ENCODE measurements around the gene GTPBP4. TPM values are rescaled to one million over a fixed set of nuclear protein-coding genes. Genes with fewer than 3 reads are reported as not detected.

Gene GTPBP4
- total RNA-seq, 1 donor from 2014 or later, result 106 TPM

DNA sequence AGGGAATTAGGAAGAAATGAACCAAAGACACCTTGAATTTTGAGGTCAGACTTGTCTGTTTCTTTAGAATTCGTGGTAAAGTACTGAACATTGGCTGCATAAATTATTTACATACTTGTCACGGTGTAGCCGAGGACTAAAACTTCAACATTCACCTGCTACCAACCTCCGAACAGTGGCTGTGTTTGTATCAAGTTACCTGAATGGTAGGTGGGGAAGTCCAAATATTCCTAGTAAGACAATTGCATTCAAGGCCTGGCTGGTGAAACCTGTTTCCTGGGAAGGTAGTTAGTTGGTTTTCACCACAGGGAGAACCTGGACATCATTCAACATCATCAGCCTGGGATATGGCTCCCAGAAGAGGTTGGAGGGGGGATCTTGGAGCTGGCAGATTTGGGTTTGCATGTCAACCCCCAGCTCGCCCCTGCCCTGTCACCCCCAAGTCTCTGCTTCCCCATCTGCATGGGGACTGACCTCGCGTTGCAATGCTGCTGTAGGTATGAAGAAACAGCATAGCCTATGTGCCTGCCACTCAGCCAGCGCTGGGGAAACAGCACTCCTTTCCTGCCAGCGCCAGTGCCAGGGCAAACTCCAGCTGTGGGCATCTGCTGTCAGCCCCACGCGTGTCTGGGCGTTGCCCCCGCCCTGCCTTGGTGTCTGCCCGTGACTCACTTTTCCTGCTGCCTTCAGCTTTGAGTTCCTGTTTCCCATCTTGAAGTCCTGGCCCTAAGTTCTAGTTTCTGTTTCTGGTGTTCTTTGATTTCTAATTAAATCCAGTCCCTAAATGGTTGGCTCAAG is 44.0 kb upstream of the GTPBP4 start:
- no peak overlapping the region for H3K4me3 Mint-ChIP-seq (ENCODE audit: unreplicated experiment)
- H3K4me2 ChIP-seq (ENCODE audit: low read length), result no peak overlapping the region
- no peak for FAIRE-seq

GRCh38 chr10:945778-946177 is 42.5 kb upstream of the GTPBP4 start:
- Histone ChIP-seq H3K36me3 (ENCODE audit: insufficient read depth, low read length) (no peaks in the 10 kb centered on the region), H4K20me1 (ENCODE audit: insufficient read depth, low read length) (no peaks in the 10 kb centered on the region), H3K9ac (ENCODE audit: low read length) (no peak overlapping the region), H3K9me3 (ENCODE audit: insufficient read depth, low read depth, low read length) (no peaks in the 10 kb centered on the region), H3K27ac (ENCODE audit: low read depth, low read length) (no peak overlapping the region), H3K4me1 (ENCODE audit: insufficient read depth, low read length) (no peaks in the 10 kb centered on the region), H3K27me3 (ENCODE audit: insufficient read depth, low read length) (no peaks in the 10 kb centered on the region), H3K4me3 (ENCODE audit: insufficient read depth, low read depth, low read length) (no peak overlapping the region), H3K4me2 (ENCODE audit: low read length) (no peak overlapping the region), H2AFZ (ENCODE audit: low read depth, low read length) (no peak overlapping the region), H3K79me2 (ENCODE audit: insufficient read depth, low read length) (no peaks in the 10 kb centered on the region)
- Mint-ChIP-seq H3K4me1 (ENCODE audit: low read depth, unreplicated experiment) (peaks cover 3% of the 10 kb centered on the region), H3K4me3 (ENCODE audit: unreplicated experiment) (no peak overlapping the region), H3K27me3 (ENCODE audit: low read depth, unreplicated experiment) (peaks cover 13% of the 10 kb centered on the region), H3K9me3 (ENCODE audit: unreplicated experiment) (peaks cover 3% of the 10 kb centered on the region), H3K36me3 (ENCODE audit: low read depth, unreplicated experiment) (no peaks in the 10 kb centered on the region), H3K27ac (ENCODE audit: unreplicated experiment) (no peak overlapping the region)
- FAIRE-seq (no peak), DNase-seq (ENCODE audit: low read depth) (no peak)
- no peak for TF ChIP-seq CTCF (IDR thresholded peaks at IDR 0.05; ENCODE audit: insufficient read depth, low read depth, low read length)
- TF ChIP-seq EZH2 (IDR thresholded peaks at IDR 0.05; ENCODE audit: insufficient read depth, low read length), result no peak

More for the DNA sequence above, 44.0 kb upstream of the GTPBP4 start:
- peak overlapping the region; percentile 5 for H2AFZ ChIP-seq (ENCODE audit: low read depth, low read length)
- H3K36me3 ChIP-seq (ENCODE audit: insufficient read depth, low read length), result no peaks in the 10 kb centered on the region
- H3K79me2 ChIP-seq (ENCODE audit: insufficient read depth, low read length), result no peaks in the 10 kb centered on the region
- no peaks in the 10 kb centered on the region for H3K9me3 ChIP-seq (ENCODE audit: insufficient read depth, low read depth, low read length)
- no peak overlapping the region for H3K27ac ChIP-seq (ENCODE audit: low read depth, low read length)
- H3K9ac ChIP-seq (ENCODE audit: low read length), result no peak overlapping the region
- H3K4me1 ChIP-seq (ENCODE audit: insufficient read depth, low read length), result no peaks in the 10 kb centered on the region
- no peak overlapping the region for H3K4me3 ChIP-seq (ENCODE audit: insufficient read depth, low read depth, low read length)
- peaks cover 3% of the 10 kb centered on the region for H3K4me1 Mint-ChIP-seq (ENCODE audit: low read depth, unreplicated experiment)
- DNase-seq (ENCODE audit: low read depth), result no peak
- no peaks in the 10 kb centered on the region for H3K27me3 ChIP-seq (ENCODE audit: insufficient read depth, low read length)
- no peak for TF ChIP-seq EZH2 (IDR thresholded peaks at IDR 0.05; ENCODE audit: insufficient read depth, low read length)
- no peak for TF ChIP-seq CTCF (IDR thresholded peaks at IDR 0.05; ENCODE audit: insufficient read depth, low read depth, low read length)
- H3K36me3 Mint-ChIP-seq (ENCODE audit: low read depth, unreplicated experiment), result no peaks in the 10 kb centered on the region
- peaks cover 4% of the 10 kb centered on the region for H3K27me3 Mint-ChIP-seq (ENCODE audit: low read depth, unreplicated experiment)
- peaks cover 3% of the 10 kb centered on the region for H3K9me3 Mint-ChIP-seq (ENCODE audit: unreplicated experiment)
- no peaks in the 10 kb centered on the region for H4K20me1 ChIP-seq (ENCODE audit: insufficient read depth, low read length)
- peak overlapping the region; percentile 11 for H3K27ac Mint-ChIP-seq (ENCODE audit: unreplicated experiment)

DNA sequence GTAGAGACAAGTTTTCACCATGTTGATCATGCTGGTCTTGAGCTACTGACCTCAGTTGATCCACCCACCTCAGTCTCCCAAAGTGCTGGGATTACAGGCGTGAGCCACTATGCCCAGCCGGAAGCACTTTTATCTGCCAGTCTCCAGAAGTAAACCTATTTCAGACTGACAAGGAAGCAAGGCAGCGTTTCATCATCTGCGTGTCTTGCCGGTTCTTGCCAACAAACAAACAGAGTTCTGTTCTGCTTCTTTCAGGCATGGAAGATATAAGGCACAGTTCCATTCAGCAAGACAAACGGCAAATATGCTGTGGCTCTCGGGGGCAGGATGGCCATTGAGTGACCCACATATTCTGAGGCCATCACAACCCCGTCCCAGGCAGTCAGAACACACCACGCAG is 41.2 kb upstream of the GTPBP4 start:
- TF ChIP-seq CTCF (IDR thresholded peaks at IDR 0.05; ENCODE audit: insufficient read depth, low read depth, low read length), result no peak
- no peak for TF ChIP-seq EZH2 (IDR thresholded peaks at IDR 0.05; ENCODE audit: insufficient read depth, low read length)
- H3K4me2 ChIP-seq (ENCODE audit: low read length), result no peak overlapping the region
- H3K4me1 ChIP-seq (ENCODE audit: insufficient read depth, low read length), result no peaks in the 10 kb centered on the region
- H3K27me3 ChIP-seq (ENCODE audit: insufficient read depth, low read length), result no peaks in the 10 kb centered on the region
- Mint-ChIP-seq H3K9me3 (ENCODE audit: unreplicated experiment) (peaks cover under 1% of the 10 kb centered on the region), H3K27me3 (ENCODE audit: low read depth, unreplicated experiment) (peaks cover 15% of the 10 kb centered on the region), H3K4me3 (ENCODE audit: unreplicated experiment) (no peak overlapping the region), H3K27ac (ENCODE audit: unreplicated experiment) (no peak overlapping the region), H3K4me1 (ENCODE audit: low read depth, unreplicated experiment) (peaks cover 3% of the 10 kb centered on the region), H3K36me3 (ENCODE audit: low read depth, unreplicated experiment) (no peaks in the 10 kb centered on the region)
- H2AFZ ChIP-seq (ENCODE audit: low read depth, low read length), result no peak overlapping the region
- DNase-seq (ENCODE audit: low read depth) (no peak), FAIRE-seq (no peak)
- no peaks in the 10 kb centered on the region for H4K20me1 ChIP-seq (ENCODE audit: insufficient read depth, low read length)
- no peaks in the 10 kb centered on the region for H3K36me3 ChIP-seq (ENCODE audit: insufficient read depth, low read length)
- no peak overlapping the region for H3K9ac ChIP-seq (ENCODE audit: low read length)
- H3K4me3 ChIP-seq (ENCODE audit: insufficient read depth, low read depth, low read length), result no peak overlapping the region
- H3K27ac ChIP-seq (ENCODE audit: low read depth, low read length), result no peak overlapping the region
- H3K9me3 ChIP-seq (ENCODE audit: insufficient read depth, low read depth, low read length), result no peaks in the 10 kb centered on the region
- H3K79me2 ChIP-seq (ENCODE audit: insufficient read depth, low read length), result no peaks in the 10 kb centered on the region
